Gastroesophageal sphincter (tissue), 3 donors: ENCODE data around the gene RBM39.
"Not testable (repeated sequence)": the region's sequence is repeated elsewhere in the genome, so short reads cannot be mapped to it uniquely, and the experiment has no call there.

Experiments
- CTCF ChIP-seq, 4 experiments: fragments of 200-600 bp in 2 of 4; fragments of 450-650 bp in 2 of 4; sonication (generic) in 1 of 4; IDR thresholded peaks; one replicate each; pipeline ENCODE4 v1.5.1; 2017 to 2019; ENCODE audit warnings: antibody characterized with exemption in 4 of 4, mild to moderate bottlenecking in 2 of 4, moderate library complexity in 2 of 4
- POLR2A ChIP-seq, 2 donors: fragments of 450-650 bp; IDR thresholded peaks; one replicate each; pipeline ENCODE4 v1.6.1; 2017; ENCODE audit warnings: antibody characterized with exemption in 2 of 2, mild to moderate bottlenecking in 2 of 2, moderate library complexity in 1 of 2
- POLR2AphosphoS5 ChIP-seq: sonication (generic); formaldehyde crosslinking; IDR thresholded peaks from one replicate; pipeline ENCODE4 v1.6.1; 2017; ENCODE audit warnings: antibody characterized with exemption

DNA sequence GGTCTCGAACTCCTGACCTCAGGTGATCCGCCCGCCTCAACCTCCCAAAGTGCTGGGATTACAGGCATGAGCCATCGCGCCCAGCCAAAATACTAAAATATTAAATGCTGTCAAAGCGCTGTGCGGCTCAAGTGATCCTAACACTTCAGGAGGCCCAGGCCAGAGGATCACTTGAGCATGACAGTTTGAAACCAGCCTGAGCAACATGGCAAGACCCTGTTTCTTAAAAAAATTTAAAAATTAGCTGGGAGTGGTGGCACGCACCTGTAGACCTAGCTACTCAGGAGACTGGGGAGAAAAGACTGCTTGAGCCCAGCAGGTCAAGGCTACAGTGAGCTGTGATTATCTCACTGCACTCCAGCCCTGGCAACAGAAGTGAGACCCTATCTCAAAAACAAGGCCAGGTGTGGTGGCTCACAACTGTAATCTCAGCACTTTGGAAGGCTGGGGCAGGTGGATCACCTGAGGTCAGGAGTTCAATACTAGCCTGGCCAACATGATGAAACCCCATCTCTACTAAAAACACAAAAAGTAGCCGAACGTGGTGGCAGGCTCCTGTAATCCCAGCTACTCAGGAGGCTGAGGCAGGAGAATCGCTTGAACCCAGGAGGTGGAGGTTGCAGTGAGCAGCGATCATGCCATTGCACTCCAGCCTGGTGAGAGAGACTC is 18.3 kb downstream of the RBM39 start:
- TF ChIP-seq CTCF (IDR thresholded peaks at IDR 0.05); POLR2A (IDR thresholded peaks at IDR 0.05); POLR2AphosphoS5: not testable (repeated sequence)
